Panc1 (cell line): ENCODE measurements around the gene IZUMO4. TPM values are rescaled to one million over a fixed set of nuclear protein-coding genes. Genes with fewer than 3 reads are reported as not detected.

Experiments
- ATAC-seq: fragments of 200-7000 bp; cut with Tn5 transposase; 2 replicates; pipeline ENCODE4 v1.9.1; 2020; ENCODE audit warnings: mild to moderate bottlenecking, moderate library complexity
- BruUV-seq: library from RNA; stranded (reverse); fragments of 400-500 nt; replicated peaks from 2 replicates; lab custom pipeline; 2021; lab: Mats Ljungman, UMichigan
- CTCF ChIA-PET: fragments of 300-600 bp; sonication (Branson Sonifier 250); formaldehyde crosslinking; loops from one replicate; lab custom pipeline; 2022; ENCODE audit warnings: antibody characterized with exemption; lab: Charles Lee
- POLR2A ChIA-PET: fragments of 300-600 bp; sonication (Branson Sonifier 250); formaldehyde crosslinking; loops from one replicate; lab custom pipeline; 2022; ENCODE audit warnings: antibody characterized with exemption; lab: Charles Lee
- DNase-seq: peaks from one replicate; pipeline ENCODE4 v3.0.0-alpha.2; 2010; ENCODE audit warnings: low read depth, low spot score
- H3K27ac ChIP-seq: 2 replicates; pipeline ENCODE4 v1.5.1; 2011; ENCODE audit warnings: mild to moderate bottlenecking, low read length, inconsistent platforms
- H3K27me3 ChIP-seq: fragments of 200-500 bp; sonication (Bioruptor generic); 2 replicates; pipeline ENCODE4 v1.6.0; 2014; ENCODE audit warnings: low read length, inconsistent platforms; ENCODE audit not compliant: control insufficient read depth, insufficient read depth
- H3K36me3 ChIP-seq: fragments of 200-500 bp; sonication (Bioruptor generic); 2 replicates; pipeline ENCODE4 v1.5.1; 2014; ENCODE audit warnings: inconsistent platforms, mild to moderate bottlenecking, low read length, moderate library complexity; ENCODE audit not compliant: control insufficient read depth, insufficient read depth
- H3K4me1 ChIP-seq: 2 replicates; pipeline ENCODE4 v1.5.1; 2011; ENCODE audit warnings: inconsistent platforms, mild to moderate bottlenecking, low read length, moderate library complexity; ENCODE audit not compliant: control insufficient read depth, insufficient read depth
- H3K4me3 ChIP-seq, 2 experiments: 2 replicates each; pipeline ENCODE4 v1.5.1; 2011 to 2012; ENCODE audit warnings: low read depth in 2 of 2, low read length in 2 of 2, mild to moderate bottlenecking in 2 of 2, inconsistent platforms in 1 of 2, moderate library complexity in 1 of 2
- H3K9me3 ChIP-seq: fragments of 200-500 bp; sonication (Bioruptor generic); 2 replicates; pipeline ENCODE4 v1.5.1; 2014; ENCODE audit warnings: low read depth, mild to moderate bottlenecking, inconsistent platforms, low read length, moderate library complexity; ENCODE audit not compliant: control insufficient read depth, insufficient read depth
- CTCF ChIP-seq: fragments of 450-650 bp; IDR thresholded peaks from 2 replicates; pipeline ENCODE4 v1.5.1; 2017; ENCODE audit warnings: mild to moderate bottlenecking
- POLR2AphosphoS5 ChIP-seq: IDR thresholded peaks from 2 replicates; pipeline ENCODE4 v1.6.1; 2012; ENCODE audit warnings: mild to moderate bottlenecking, low read depth, low read length, moderate library complexity
- REST ChIP-seq, 2 experiments: IDR thresholded peaks; 2 replicates each; pipeline ENCODE4 v1.6.1; 2011 to 2012; ENCODE audit warnings: low read depth in 2 of 2, control low read depth in 1 of 2, low read length in 1 of 2, mild to moderate bottlenecking in 1 of 2, moderate library complexity in 1 of 2; ENCODE audit not compliant: insufficient read depth in 1 of 2
- SIN3A ChIP-seq: IDR thresholded peaks from 2 replicates; pipeline ENCODE4 v1.6.1; 2012; ENCODE audit warnings: low read depth, mild to moderate bottlenecking, low read length, moderate library complexity, borderline replicate concordance; ENCODE audit not compliant: insufficient read depth
- TCF7L2 ChIP-seq: IDR thresholded peaks from 2 replicates; pipeline ENCODE4 v1.6.1; 2011; ENCODE audit warnings: mild to moderate bottlenecking, low read depth, low read length, inconsistent platforms
- in situ Hi-C: cut with HindIII; loops from 2 replicates; pipeline ENCODE4 v1.10.0; 2016; ENCODE audit warnings: low sequenced_read_pairs, low pct_unique_long_range_greater_than_20kb
- intact Hi-C: fragments of 100-400 bp; cut with micrococcal nuclease; formaldehyde crosslinking; loops from one replicate; pipeline ENCODE4 v1.10.0; 2022; ENCODE audit not compliant: unreplicated experiment
- total RNA-seq: library from RNA; stranded (reverse); gene quantifications from one replicate; pipeline ENCODE4 v1.2.1, GENCODE V29; 2021; ENCODE audit not compliant: unreplicated experiment

Gene IZUMO4
- total RNA-seq, 1 experiment from 2014 or later, result 5.4 TPM

- intact Hi-C loops, result no loop called here
- ChIA-PET POLR2A (no interaction called here), CTCF (no interaction called here)
- Histone ChIP-seq H3K4me3 (no peak overlapping the region), H3K9me3 (no peaks in the 10 kb centered on the region), H3K27ac (no peak overlapping the region), H3K4me1 (peaks cover 18% of the 10 kb centered on the region), H3K27me3 (no peaks in the 10 kb centered on the region), H3K36me3 (no peaks in the 10 kb centered on the region; the same call in 1 of the 2 replicates)
- ATAC-seq, result no peak
- BruUV-seq, result no TSS peak
- no peak for DNase-seq
- in situ Hi-C loops, result no loop called here
- no peak for TF ChIP-seq TCF7L2
Measured at GRCh38 chr19:2144190-2144589, 47.5 kb downstream of the IZUMO4 start.

- peaks cover 22% of the 10 kb centered on the region for H3K4me1 ChIP-seq
- BruUV-seq, result no TSS peak
- no peaks in the 10 kb centered on the region for H3K9me3 ChIP-seq
- in situ Hi-C loops (no loop called here), intact Hi-C loops (no loop called here)
- no peak overlapping the region for H3K27ac ChIP-seq
- H3K27me3 ChIP-seq, result no peaks in the 10 kb centered on the region
- TF ChIP-seq POLR2AphosphoS5, result no peak
- TF ChIP-seq REST (IDR thresholded peaks at IDR 0.05; ENCODE audit: insufficient read depth in 1 of 2, low read depth in 2 of 2, low read length in 1 of 2), result peak; percentile 76 to 82
- H3K4me3 ChIP-seq, result no peak overlapping the region
- H3K36me3 ChIP-seq, result peaks cover 5% of the 10 kb centered on the region; the same call in 1 of the 2 replicates
- POLR2A ChIA-PET, result no interaction called here
- CTCF ChIA-PET, result no interaction called here
- DNase-seq (no peak), ATAC-seq (no peak)
Measured at GRCh38 chr19:2145831-2146241, 49.1 kb downstream of the IZUMO4 start.

GRCh38 chr19:2148482-2149135, 51.9 kb downstream of the IZUMO4 start:
- Histone ChIP-seq H3K27ac (no peak overlapping the region; the same call in 1 of the 2 replicates), H3K36me3 (peaks cover 5% of the 10 kb centered on the region; the same call in 1 of the 2 replicates), H3K4me1 (peaks cover 22% of the 10 kb centered on the region), H3K9me3 (no peaks in the 10 kb centered on the region), H3K4me3 (no peak overlapping the region), H3K27me3 (no peaks in the 10 kb centered on the region)
- in situ Hi-C loops, result no loop called here
- no peak for ATAC-seq
- intact Hi-C loops, result no loop called here
- DNase-seq, result no peak
- ChIA-PET POLR2A (interaction anchor here (0.6 kb wide), 1 partner anchor 15 kb away, joined by 5 read pairs; no protein-coding TSS in a partner anchor), CTCF (interaction anchor here (0.5 kb wide), 1 partner anchor 11 kb away, joined by 4 read pairs; no protein-coding TSS in a partner anchor)
- BruUV-seq, result no TSS peak
- no peak for TF ChIP-seq REST (IDR thresholded peaks at IDR 0.05; ENCODE audit: insufficient read depth in 1 of 2, low read depth in 2 of 2, low read length in 1 of 2)
- no peak for TF ChIP-seq TCF7L2
- TF ChIP-seq SIN3A, result no peak
- no peak for TF ChIP-seq POLR2AphosphoS5
- no peak for TF ChIP-seq CTCF
